Uterus (tissue), 2 donors: ENCODE measurements around the gene SPATC1L.

ENCODE experiments used
- CTCF ChIP-seq, 4 experiments: fragments of 200-600 bp in 2 of 4; fragments of 450-650 bp in 2 of 4; sonication (generic) in 2 of 4; IDR thresholded peaks; one replicate each; pipeline ENCODE4 v1.5.1; 2016 to 2019; ENCODE audit warnings: antibody characterized with exemption in 4 of 4, mild to moderate bottlenecking in 2 of 4, moderate library complexity in 1 of 4
- POLR2A ChIP-seq, 2 donors: fragments of 450-650 bp; IDR thresholded peaks; one replicate each; pipeline ENCODE4 v1.6.1; 2016; ENCODE audit warnings: antibody characterized with exemption in 2 of 2, mild to moderate bottlenecking in 1 of 2, moderate library complexity in 1 of 2

GRCh38 chr21:46115441-46116188, 68.6 kb downstream of the SPATC1L start:
- TF ChIP-seq CTCF (IDR thresholded peaks at IDR 0.05) (no peak), POLR2A (IDR thresholded peaks at IDR 0.05) (no peak)
